ENCODE results near the gene SLC2A1.

- TF ChIP-seq ZNF384 (IDR thresholded peaks at IDR 0.05) (no peak), L3MBTL2 (conservative IDR thresholded peaks at IDR 0.05) (no peak), LEF1 (IDR thresholded peaks at IDR 0.05; ENCODE audit: borderline replicate concordance) (no peak), FOXK2 (IDR thresholded peaks at IDR 0.05) (no peak), SUZ12 (IDR thresholded peaks at IDR 0.05) (no peak), NFRKB (IDR thresholded peaks at IDR 0.05) (no peak), ELF4 (IDR thresholded peaks at IDR 0.05) (no peak), HDGF (IDR thresholded peaks at IDR 0.05; ENCODE audit: borderline replicate concordance) (no peak), TARDBP (IDR thresholded peaks at IDR 0.05) (no peak), SP1 (IDR thresholded peaks at IDR 0.05) (no peak)
Measured at GRCh38 chr1:42946120-42946898, 12.4 kb downstream of the SLC2A1 start.
